ENCODE measurements around the gene TCF25.
"Not testable (repeated sequence)": the region's sequence is repeated elsewhere in the genome, so short reads cannot be mapped to it uniquely, and the experiment has no call there.

TCF25 gene

DNA sequence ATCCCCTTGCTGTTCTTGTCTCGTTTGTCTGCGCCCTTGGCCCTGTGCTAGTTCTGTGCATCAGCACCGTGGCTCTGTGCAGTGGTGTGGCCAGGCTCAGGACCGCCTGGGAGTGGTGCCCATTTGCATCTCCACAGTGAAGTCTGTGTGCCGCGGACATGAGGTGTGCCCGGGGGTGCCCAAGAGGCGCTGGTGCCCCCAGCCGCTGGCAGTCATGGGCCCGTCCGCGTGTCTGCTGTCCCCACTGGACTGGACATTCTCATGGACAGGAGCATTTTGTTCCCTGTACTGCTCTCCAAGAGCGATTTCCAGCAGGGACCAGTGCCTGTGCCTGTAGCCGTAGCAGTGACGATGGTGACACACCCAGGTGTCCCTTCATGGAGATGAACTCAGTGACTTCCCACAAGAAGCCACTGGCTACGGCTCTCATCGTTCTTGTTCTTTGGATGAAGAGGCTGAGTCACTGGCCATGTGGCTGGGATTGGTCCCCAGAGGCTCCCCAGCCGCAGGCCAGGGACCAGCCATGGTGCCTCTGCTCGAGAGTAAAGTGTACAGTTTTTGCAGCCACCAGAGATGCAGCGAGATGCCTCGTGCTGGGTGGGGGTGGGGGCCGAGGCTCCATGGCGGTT, 32.2 kb downstream of the TCF25 start:
- DNase-seq: no peak

DNA sequence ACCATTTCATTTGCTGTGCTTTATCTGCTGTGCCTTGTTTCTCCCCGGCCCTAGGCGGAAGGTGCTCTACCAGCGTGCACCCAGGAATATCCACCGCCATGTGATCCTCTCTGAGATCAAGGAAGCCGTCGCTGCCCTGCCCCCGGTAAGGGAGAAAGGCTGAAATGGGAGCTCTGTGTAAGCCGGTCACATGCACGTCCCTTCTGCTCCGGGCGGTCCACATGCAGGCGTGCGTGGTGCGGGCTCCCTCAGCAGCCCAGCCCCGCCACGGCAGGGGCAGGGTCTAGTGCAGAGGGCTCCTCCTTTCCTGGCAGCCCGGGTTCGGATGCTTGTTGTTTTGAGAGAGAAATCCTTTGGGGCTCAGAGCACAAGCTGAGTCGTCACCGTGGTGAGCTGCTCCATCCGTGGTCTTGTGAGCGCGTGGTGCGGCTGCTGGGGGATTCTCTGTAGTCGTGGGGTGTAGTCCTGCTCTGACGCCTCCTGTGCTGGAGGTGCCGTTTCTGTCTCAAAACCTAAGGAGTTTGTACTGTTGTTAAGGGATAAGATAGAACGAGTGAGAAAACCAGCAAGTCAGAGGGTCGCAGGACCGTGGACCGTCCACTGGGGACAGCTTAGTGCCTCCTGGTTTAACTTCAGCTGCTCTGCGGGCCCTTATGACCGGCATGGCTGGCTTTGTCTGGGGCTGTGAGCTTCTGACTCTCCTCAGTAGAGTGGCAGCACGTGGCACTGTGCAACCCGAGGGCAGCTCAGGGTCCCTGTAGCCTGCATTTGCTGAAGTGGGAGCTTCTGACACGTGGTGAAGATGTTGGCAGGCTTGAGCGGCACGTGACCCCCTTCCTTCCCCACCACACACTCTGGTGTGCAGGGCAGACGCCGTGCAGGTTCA, 33.0 kb downstream of the TCF25 start:
- DNase-seq: no peak

DNA sequence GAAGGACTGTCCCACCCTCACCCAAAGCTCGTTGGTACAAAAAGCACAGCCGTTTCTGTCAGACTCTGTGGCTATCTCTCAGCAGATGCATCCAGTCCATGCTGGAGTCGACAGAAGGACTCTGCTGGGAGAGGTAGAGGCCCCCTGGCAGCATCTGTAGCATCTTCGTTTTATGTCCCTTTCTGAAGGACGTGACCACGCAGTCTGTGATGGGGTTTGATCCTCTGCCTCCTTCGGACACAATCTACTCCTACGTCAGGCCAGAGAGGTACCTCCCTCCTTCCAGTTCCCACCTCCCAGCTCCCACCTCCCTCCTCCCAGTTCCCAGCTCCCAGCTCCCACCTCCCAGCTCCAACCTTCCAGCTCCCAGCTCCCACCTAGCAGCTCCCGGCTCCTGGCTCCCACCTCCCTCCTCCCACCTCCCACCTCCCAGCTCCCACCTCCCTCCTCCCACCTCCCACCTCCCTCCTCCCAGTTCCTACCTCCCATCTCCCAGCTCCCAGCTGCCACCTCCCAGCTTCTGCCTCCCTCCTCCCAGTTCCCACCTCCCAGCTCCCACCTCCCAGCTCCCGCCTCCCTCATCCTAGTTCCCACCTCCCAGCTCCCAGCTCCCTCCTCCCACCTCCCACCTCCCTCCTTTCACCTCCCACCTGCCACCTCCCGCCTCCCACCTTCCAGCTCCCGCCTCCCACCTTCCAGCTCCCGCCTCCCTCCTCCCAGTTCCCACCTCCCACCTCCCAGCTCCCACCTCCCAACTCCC, 33.8 kb downstream of the TCF25 start:
- DNase-seq: no peak

DNA sequence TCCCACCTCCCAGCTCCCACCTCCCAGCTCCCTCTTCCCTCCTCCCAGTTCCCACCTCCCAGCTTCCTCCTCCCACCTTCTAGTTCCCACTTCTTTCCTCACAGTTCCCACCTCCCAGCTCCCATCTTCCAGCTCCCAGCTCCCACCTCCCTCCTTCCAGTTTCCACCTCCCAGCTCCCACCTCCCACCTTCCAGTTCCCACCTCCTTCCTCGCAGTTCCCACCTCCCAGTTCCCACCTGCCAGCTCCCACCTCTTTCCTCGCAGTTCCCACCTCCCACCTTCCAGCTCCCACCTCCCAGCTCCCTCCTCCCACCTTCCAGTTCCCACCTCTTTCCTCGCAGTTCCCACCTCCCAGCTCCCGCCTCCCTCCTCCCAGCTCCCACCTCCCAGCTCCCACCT, 34.8 kb downstream of the TCF25 start:
- no peak for DNase-seq

DNA sequence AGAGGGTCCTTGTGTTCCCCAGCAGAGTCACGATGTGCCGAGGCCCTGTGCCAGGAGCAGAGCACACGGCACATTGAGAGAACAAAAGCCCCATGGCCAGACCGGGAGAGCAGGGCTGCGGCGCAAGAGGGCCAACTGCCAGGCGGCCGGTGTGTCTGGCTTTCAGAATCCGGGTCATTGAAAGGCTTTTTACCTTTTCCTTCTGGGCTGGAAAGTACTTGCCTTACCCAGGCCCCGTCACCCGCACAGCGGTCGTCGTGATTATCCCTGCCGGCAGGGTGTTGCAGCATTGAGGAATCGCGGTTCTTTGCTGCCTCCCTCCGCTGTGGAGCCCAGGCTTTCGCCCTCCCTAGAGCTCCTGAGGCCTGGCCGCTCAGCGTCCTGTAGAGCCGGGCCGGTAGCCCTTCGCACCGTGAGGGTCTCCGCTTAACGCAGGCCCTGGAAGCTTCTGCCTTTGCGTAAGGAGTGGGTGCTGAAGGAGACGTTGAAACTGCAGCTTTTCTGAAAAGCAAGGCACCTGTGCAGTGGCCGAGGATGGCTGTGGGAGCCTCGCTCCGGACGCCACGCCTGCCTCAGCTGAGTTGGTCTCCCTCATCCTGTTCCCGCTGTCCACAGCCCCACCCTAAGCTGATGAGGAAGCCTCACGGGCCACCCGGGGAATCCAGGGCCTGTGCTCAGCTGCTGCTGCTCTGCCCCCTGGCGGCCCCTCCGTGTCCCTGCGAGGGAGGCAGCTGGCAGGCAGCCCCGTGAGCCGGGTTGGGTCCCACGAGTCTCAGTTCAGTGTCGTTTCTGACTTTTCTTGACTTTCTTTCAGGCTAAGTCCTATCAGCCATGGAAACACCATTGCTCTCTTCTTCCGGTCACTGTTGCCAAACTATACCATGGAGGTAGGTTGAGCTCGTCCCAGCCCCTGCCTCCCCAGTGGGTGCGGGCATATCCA, 36.7 kb downstream of the TCF25 start:
- no peak for DNase-seq

DNA sequence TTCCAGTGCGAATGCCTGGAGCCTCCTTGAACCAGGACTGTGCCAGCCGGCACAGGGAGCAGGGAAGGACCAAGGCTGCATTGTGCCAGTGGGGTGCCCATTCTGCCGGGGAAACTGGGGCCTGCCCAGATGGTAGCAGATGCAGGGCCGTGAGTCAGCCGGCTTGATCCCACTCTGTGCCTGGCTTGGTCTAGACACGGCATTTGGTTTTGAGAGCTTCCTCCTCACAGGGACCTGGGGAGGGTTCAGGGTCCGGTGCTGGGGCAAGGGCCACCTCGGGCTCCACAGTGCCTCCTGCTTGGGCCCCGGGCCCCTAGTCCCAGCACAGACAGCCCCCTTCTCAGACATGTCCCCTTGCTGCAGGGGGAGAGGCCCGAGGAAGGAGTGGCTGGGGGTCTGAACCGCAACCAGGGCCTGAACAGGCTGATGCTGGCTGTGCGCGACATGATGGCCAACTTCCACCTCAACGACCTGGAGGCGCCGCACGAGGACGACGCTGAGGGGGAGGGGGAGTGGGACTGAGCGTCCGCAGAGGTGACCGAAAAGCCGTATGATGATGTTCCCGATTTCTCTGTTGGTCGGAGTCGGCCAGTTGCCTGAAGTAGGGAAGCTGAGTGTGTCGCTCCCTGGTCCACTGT, 37.4 kb downstream of the TCF25 start:
- no peak for DNase-seq

DNA sequence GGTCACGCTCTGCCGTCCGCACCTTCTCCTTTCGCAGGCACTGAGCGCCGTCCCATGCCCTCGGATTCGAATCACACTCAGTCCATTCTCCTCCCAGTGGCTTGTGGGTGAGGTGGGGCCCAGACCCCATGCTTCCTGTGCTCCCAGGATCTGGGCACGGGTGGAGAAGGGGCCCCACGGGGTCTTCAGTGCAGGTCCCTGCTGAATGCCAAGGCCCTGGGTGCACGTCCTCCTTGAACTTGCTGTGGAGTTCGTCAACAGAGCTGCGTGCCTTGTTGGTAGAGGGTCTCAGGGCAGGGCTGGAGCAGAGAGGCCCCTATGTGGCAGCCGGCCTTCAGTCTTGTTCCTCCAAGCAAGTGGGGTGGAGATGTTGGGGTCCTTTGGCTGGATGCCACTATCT, 38.0 kb downstream of the TCF25 start:
- no peak for DNase-seq

DNA sequence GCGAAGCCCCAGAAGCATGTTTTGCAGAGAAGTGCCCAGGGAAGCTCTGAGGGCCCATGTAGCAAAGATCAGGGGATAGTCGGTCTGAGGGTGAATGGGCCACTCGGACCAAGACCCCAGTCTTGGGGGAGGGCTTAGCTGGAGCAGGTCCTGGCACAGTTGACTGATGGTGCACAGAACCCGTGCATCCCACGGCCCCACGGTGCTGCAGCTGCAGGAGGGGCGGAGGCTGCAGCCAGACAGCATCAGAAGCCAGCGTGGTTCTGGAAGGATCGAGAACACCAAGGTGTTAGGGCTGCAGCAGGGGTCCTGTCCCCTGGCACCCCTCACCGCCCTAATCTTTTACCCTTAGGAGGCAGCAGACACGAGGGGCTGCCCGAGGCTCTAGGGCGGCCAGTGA, 38.8 kb downstream of the TCF25 start:
- DNase-seq: no peak

DNA sequence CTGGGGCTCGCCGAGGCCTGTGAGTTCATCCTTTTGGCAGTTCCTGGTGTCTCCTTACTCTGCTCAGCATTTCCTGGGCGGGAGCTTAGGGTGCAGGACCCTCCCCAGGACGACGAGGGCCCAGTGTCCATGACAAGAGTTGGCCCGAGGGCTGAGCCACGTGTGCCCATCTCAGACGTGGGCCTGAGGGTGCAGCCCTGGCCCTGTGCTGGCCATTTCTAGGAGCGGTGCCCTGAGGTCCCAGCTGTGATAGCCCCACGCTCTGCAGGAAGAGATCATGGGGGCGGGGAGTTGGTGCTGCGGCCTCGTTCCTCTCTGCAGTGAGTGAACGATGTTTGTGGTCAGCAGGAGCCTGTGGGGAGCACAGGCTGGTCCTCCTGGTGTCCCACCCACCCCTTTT, 39.2 kb downstream of the TCF25 start:
- DNase-seq: no peak

DNA sequence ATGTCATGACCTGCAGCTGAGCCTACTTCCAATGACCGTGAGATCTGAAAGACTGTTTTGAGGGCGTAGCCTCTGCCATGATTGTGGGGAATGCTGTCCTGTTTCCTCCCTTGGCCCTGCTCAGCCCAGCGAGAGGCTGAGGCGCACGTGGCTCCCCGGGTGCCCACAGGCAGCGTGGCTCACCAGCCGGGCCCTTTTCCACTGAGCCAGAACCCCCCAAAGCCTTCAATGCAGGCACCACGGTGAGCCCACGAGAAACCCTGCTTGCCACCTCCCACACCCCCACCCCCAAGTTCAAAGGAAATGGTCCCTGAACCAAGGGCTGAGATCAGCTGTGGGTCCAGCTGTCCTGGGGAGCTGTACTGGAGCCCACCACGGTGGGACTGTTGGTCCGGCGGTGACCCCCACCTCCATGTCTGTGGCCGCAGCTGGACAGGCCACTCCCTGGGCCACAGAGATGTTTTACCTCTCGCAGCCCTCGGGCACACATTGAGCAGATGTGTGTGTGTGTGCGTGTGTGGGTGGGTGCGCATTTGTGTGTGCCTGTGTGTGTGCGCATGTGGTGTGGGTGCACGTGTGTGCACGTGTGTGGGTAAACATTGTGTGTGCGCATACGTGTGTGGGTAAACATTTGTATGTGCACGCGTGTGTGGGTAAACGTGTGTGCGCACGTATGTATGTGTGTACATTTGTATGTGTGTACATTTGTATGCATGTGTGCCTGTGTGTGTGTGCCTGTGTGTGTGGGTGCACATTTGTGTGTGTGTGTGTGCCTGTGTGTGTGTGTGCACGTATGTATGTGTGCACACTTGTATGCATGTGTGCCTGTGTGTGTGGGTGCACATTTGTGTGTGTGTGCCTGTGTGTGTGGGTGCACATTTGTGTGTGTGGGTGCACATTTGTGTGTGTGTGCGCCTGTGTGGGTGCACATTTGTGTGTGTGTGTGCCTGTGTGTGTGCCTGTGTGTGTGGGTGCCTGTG, 40.3 kb downstream of the TCF25 start:
- no peak for DNase-seq

DNA sequence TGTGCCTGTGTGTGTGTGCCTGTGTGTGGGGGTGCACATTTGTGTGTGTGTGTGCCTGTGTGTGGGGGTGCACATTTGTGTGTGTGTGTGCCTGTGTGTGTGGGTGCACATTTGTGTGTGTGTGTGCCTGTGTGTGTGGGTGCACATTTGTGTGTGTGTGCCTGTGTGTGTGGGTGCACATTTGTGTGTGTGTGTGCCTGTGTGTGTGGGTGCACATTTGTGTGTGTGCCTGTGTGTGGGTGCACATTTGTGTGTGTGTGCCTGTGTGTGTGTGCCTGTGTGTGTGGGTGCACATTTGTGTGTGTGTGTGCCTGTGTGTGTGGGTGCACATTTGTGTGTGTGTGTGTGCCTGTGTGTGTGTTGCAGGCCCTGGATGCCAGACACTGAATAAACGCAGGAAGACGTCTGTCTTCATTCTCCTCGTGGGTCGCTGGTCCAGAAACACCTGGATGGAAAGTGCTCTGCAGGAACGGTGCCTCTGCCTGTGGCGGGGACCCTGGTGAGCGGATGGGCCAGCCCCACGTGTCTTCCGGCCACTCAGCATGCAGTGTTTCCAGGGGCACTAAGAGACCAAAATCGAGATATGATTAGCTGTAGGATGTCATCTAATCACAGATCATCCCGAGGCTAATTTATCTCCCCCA, 41.4 kb downstream of the TCF25 start:
- DNase-seq: not testable (repeated sequence)

DNA sequence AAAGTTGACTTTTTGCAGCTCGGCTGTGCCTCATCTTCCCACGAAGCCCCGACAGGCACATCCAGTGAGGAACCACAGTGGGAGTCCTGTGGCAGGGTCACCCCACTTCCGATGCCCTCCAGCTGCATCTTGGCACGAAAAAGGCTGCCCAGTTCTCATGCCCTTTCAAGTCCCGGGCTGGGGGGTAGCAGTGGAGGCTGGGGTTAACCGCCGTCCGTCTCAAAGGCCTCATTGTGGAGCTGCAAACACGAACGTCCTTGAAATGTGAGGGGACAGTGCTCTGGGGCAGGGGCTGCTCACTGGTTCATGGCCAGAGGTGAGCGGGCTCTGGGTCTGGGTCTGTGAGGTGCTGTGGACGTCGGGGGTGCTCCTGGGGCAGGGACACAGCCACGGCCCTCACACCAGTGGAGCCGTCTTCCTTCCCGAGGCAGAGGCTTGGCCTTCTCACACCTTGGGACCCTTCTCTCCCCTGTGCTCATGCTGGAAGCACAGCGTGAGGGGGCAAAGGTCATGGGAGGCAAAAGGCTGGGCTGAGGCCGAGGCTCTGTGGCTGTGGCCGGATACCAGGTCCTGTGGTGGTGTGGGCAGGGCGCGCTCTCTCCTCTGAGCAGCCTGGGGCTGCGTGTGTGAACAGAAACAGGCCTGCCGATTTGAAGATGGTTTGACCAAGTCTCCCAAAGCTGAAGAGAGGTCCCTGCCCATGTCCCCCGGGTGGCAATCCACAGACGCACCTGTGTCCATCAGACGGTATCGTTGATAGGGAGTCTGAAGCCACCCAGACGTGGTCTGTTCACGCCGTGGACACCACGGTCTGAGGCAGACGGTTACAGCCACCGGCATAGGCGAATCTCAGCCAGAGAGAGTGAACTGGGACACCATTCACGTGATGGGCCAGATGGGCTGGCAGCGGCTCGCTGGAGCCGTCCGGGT, 42.2 kb downstream of the TCF25 start:
- DNase-seq: no peak

DNA sequence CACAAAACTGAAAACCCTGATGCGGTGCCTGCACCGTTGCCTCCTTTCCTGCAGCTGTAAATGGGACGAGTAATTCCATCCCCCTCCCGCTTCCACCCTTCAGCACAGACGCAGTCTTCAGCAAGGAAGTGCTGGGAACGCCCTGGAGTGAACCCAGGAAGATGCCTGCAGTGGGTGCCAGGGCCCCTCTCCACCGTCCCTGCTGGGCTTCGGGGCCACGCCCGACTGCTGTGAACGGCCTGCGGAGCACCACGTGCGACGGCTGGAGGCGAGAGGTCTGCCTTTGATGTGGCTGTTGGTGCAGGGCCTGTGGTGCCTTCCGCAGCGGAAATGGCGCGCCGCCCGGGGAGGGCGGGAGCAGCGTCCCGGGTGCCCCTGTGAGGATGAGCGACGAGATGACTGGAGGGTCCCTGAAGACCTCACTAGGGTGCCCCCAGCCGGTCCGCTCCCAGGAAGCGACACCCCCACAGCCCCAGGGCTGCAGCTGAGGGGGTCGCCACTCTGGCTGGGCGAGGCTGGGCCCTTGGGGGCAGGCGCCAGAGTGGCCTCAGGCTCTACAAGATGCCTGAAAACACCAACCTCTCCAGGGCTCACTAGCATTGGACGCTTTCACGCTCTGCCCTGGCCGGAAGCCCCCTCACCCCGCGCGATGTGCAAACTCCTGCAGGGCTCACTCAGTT, 44.5 kb downstream of the TCF25 start:
- no peak for DNase-seq

DNA sequence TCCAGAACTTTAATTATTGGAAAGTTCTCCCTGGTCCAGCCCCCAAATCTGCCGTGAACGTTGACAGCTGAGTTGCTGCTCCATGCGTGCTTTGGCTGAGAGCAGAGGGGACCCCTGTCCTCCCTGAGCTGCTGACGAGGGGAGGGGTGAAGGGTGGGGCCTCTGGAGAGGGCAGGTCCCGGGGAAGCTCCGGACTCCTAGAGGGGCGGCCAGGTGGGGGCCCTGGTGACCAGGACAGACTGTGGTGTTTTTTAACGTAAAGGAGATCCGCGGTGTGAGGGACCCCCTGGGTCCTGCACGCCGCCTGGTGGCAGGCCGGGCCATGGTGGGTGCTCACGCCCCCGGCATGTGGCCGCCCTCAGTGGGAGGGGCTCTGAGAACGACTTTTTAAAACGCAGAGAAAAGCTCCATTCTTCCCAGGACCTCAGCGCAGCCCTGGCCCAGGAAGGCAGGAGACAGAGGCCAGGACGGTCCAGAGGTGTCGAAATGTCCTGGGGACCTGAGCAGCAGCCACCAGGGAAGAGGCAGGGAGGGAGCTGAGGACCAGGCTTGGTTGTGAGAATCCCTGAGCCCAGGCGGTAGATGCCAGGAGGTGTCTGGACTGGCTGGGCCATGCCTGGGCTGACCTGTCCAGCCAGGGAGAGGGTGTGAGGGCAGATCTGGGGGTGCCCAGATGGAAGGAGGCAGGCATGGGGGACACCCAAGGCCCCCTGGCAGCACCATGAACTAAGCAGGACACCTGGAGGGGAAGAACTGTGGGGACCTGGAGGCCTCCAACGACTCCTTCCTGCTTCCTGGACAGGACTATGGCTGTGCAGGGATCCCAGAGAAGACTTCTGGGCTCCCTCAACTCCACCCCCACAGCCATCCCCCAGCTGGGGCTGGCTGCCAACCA, 45.3 kb downstream of the TCF25 start, which contains the start of gene MC1R:
Gene MC1R (plus strand): TSS at position 410 of the 895 bp plus-strand sequence. CDS start 397 bp downstream, at position 807.
- no peak for DNase-seq

DNA sequence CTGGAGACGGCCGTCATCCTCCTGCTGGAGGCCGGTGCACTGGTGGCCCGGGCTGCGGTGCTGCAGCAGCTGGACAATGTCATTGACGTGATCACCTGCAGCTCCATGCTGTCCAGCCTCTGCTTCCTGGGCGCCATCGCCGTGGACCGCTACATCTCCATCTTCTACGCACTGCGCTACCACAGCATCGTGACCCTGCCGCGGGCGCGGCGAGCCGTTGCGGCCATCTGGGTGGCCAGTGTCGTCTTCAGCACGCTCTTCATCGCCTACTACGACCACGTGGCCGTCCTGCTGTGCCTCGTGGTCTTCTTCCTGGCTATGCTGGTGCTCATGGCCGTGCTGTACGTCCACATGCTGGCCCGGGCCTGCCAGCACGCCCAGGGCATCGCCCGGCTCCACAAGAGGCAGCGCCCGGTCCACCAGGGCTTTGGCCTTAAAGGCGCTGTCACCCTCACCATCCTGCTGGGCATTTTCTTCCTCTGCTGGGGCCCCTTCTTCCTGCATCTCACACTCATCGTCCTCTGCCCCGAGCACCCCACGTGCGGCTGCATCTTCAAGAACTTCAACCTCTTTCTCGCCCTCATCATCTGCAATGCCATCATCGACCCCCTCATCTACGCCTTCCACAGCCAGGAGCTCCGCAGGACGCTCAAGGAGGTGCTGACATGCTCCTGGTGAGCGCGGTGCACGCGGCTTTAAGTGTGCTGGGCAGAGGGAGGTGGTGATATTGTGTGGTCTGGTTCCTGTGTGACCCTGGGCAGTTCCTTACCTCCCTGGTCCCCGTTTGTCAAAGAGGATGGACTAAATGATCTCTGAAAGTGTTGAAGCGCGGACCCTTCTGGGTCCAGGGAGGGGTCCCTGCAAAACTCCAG, 46.4 kb downstream of the TCF25 start:
- DNase-seq: no peak

DNA sequence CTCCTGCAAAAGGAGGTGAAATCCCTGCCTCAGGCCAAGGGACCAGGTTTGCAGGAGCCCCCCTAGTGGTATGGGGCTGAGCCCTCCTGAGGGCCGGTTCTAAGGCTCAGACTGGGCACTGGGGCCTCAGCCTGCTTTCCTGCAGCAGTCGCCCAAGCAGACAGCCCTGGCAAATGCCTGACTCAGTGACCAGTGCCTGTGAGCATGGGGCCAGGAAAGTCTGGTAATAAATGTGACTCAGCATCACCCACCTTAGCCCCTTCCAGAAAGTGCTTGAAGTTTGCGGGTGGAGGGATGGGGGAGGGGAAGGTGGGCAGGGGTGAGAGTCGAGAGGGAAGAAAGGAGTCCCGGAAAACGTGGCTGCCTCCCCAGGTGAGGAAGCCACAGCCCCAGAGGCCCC, 47.3 kb downstream of the TCF25 start:
- DNase-seq: no peak
